GM20000 (cell line): ENCODE results near the gene DNER.

ENCODE experiments used
- DNase-seq: peaks from one replicate; pipeline ENCODE4 v3.0.0; 2012; ENCODE audit warnings: low spot score
- TF ChIP-seq, protein P1 (sequence below): IDR thresholded peaks from 2 replicates; pipeline ENCODE4 v1.5.1; 2012; ENCODE audit warnings: mild to moderate bottlenecking, control low read depth; ENCODE audit errors: extremely low read depth, missing control alignments

DNER gene

DNA sequence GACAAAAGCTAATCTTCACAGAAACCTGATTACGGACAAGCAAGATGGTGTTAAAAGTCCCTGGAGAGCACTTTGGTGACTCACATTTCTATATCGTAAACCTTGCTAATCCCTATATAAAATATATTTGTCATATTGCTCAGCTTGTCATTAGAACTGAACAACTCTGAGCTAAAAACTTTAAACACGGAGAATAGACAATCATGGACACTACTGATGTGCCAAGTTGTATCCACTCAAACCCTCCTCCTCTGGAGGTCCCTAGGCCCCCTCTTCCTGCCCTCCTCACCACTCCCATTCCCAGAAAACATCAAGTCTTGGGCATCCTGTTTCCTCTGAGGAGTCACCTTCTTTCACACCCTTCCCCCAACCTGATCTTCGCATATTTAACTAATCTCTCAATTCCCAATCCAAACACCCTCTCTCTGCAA lies 304.6 kb downstream of the DNER start:
- DNase-seq = no peak
- TF ChIP-seq, protein P1, sequence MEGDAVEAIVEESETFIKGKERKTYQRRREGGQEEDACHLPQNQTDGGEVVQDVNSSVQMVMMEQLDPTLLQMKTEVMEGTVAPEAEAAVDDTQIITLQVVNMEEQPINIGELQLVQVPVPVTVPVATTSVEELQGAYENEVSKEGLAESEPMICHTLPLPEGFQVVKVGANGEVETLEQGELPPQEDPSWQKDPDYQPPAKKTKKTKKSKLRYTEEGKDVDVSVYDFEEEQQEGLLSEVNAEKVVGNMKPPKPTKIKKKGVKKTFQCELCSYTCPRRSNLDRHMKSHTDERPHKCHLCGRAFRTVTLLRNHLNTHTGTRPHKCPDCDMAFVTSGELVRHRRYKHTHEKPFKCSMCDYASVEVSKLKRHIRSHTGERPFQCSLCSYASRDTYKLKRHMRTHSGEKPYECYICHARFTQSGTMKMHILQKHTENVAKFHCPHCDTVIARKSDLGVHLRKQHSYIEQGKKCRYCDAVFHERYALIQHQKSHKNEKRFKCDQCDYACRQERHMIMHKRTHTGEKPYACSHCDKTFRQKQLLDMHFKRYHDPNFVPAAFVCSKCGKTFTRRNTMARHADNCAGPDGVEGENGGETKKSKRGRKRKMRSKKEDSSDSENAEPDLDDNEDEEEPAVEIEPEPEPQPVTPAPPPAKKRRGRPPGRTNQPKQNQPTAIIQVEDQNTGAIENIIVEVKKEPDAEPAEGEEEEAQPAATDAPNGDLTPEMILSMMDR = no peak

DNA sequence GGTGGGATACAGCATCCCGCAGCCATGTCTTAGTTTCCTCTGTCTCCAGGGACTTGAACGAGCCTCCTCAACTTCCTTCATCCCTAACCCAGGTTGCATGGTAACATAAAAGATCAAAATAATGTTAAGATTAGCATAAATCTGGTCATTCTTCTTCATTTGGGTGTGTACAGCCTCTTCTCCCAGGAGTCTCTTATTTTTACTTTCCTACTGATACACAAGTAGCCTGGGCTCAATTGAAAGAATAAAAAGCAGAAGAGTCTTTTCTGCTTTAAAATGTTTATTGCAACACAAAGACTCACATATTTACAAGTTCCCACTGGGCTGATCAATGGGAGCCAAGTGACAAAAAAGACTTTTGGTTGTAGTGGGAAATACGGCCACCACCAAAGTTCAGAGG lies 305.4 kb downstream of the DNER start:
- TF ChIP-seq, protein P1 = no peak

DNA sequence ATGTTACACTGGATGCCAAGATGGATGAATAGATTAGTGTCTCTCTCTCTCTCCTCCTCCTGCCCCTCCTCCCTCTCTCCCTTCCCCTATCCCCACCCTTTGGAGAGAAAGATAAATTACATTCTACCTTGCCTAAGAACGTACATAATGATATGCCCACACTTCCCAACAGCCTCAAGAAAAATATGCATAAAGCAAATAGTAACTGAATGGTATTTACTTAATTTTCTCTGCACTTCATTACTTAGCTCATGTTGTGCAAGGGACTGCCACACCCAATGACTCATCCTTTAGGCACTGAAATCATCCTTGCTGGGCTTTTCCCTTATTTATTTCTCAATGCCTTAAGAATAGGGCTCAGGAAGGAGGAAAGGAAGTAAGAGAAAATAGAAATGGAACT lies 306.0 kb downstream of the DNER start:
- TF ChIP-seq, protein P1 = no peak
- no peak for DNase-seq

More for the DNA sequence above, 305.4 kb downstream of the DNER start:
- no peak for DNase-seq

DNA sequence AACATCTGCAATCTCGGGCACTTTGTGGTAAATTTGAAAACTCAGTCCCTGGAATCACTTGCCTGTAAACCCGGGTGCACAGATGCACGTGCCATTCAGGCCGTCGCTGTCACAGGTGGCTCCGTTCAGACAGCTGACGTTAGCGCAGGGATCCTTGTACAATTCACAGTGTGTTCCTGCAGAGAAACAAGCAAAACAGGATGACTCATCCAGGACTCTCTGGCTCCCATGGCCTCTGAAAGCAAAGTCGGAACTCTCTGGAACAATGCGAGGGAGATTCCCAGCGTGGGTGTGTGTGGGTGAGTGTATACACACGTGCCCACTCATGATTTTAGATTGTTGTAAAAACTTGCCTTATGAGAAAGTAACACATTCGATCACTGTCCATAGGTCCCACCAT lies 307.2 kb downstream of the DNER start:
- TF ChIP-seq, protein P1 = no peak
- DNase-seq = no peak

DNA sequence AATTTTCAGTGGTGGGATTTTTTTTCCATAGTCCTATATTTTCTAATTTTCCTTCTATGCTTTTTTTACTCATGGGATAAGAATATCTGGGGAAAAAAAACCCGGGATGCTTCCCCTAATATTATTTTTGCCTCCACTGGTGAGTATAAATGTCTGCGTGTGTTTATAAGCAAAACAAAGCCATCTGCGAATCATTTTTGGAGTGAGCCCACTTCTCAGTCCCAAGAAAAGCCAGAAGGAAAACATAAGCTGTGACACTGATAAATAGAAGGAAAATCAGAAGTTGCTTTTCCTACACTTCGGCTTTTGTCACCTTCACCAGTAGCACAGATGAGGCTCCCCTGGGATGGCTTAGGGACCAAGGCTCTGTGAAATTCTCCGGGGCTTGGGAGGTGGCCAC lies 308.6 kb downstream of the DNER start:
- DNase-seq = no peak
- TF ChIP-seq, protein P1 = no peak

DNA sequence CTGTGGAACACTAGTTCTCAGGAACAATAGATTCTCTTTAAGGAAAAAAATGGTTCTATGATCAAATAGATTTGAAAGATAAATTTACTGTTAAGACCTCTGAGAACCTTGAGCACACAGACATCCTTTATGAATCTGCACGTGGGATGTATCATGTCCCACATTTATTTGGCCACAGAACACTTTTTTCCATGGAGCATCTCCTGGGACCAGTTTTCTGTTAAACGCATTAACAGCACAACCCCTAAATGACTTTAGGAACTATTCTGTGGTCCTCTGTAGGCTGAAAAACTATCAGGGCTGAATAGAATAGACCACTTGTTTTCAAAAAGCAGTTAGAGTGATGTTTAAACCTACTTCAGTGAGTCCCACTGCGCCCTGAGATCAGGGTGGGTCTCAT lies 311.1 kb downstream of the DNER start:
- TF ChIP-seq, protein P1 = no peak
- no peak for DNase-seq

DNA sequence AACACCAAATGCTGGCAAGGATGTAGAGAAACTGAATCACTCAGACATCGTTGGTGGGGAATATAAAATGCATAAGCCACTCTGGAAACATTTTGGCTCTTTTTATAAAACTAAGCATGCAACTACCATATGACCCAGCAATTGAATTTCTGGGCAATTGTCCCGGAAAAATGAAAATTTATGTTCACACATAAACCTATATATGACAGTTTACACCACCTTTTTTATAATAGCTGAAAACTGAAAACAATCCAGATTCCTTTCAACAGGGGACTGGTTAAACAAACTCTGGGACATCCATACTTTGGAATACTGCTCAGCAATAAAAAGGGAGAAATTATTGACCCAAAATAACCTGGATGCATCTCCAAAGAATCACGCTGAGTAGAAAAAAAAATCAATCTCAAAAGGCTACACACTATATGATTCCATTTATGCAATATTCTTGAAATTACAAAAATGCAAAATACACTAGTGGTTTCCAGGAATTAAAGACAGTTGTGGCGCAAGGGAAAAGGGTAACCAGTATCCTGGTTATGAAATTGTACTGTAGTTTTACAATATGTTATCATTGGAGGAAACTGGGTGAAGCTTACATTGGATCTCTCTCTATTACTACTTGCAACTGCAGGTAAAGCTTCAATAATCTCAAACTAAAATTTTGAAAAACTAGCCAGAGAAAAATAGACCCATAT lies 313.0 kb downstream of the DNER start:
- DNase-seq = no peak
- TF ChIP-seq, protein P1 = no peak
